Fibroblast of mammary gland (primary cell): ENCODE measurements around the gene ANXA3.

Source experiments
- DNase-seq: peaks from one replicate; pipeline ENCODE4 v3.0.0-alpha.2; 2010; ENCODE audit warnings: low read depth
- H3K4me3 ChIP-seq: 2 replicates; pipeline ENCODE4 v1.5.1; 2011; ENCODE audit warnings: low read depth, mild to moderate bottlenecking, low read length, moderate library complexity; ENCODE audit not compliant: control insufficient read depth
- CTCF ChIP-seq: conservative IDR thresholded peaks from 2 replicates; pipeline ENCODE4 v1.5.1; 2011; ENCODE audit warnings: low read depth, low read length, inconsistent platforms; ENCODE audit not compliant: control insufficient read depth, insufficient read depth

The ANXA3 gene

DNA sequence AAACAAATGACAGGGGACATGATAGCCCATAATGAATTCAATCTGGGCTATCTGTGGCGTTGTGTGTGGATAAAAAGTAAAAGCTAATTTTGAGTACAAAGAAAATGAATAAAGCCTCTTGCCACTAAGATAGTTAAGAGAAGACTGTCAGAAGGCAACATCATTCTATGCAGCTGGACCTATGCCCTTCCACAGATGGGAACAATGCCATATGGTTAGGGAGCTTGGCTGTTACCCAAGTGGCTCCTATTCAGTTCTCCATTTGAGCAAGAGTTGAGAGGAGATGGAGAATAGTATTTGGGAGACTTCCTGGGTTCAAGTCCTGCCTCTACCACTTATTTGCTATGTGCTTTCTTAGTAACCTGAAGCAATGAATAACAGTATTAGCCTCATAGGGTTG lies 107.7 kb downstream of the ANXA3 start:
- DNase-seq = peak; percentile 78
- no peak overlapping the region for H3K4me3 ChIP-seq
- TF ChIP-seq CTCF = no peak

DNA sequence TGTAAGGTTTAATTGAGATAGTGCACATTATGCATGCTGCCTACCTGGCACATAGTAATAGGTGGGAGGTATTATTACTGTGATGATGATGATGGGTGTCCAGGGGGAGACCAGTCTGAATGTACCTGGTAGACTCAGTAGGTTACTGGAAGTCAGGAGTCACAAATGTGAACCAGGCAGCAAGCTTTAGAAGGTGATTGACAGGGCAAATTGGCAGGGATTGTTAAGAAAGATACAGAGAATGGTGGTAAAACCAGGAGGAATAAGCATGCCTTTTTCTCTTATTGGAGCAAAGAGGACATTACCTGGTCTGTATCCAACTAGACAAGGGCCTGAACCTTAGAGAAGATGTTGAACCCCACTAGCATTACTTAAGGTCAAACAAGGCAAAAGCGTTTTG lies 108.1 kb downstream of the ANXA3 start:
- DNase-seq = no peak
- H3K4me3 ChIP-seq = no peak overlapping the region
- TF ChIP-seq CTCF = no peak
